ENCODE measurements around the gene CST11. TPM values are rescaled to one million over a fixed set of nuclear protein-coding genes. Genes with fewer than 3 reads are reported as not detected.

Gene CST11
- total RNA-seq, 4 donors from 2014 or later, result not detected

DNA sequence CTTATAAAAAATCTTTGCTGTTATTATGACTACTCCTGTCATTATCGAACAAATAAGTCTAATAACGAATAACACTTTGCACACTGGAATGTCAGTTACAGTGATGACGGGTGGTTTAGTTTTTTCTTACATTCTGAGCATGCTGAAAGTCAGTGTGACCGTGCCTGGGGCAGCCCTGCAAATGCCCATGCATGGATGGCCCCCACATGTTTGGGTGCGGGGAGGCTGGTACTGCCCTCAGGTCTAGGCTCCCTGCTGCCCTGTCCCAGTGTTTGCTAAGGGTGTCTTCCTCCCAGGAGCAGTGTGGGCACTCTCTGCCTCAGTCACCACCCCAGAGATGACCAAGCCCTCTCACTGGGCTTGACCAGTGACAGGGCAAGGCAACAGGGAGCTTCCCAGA lies 10.2 kb downstream of the CST11 start:
- ATAC-seq, result no peak
- DNase-seq, result no peak
- intact Hi-C loops (cut with DNase I; ENCODE audit: low total_unique reads) (loop anchor here (5.0 kb wide), 3 partner anchors 165 to 555 kb away; partner anchors contain the start of gene CST9), in situ Hi-C loops (cut with MboI; ENCODE audit: low sequenced_read_pairs in 4 of 4) (loop anchor here (10.0 to 25.0 kb wide), 4 partner anchors 162 to 755 kb away; partner anchors contain the start of genes GGTLC1 (in 3 of the 4) and CST9 (in 1 of the 4))
- no peaks in the 10 kb centered on the region for H3K4me1 ChIP-seq
- TF ChIP-seq, protein P1, sequence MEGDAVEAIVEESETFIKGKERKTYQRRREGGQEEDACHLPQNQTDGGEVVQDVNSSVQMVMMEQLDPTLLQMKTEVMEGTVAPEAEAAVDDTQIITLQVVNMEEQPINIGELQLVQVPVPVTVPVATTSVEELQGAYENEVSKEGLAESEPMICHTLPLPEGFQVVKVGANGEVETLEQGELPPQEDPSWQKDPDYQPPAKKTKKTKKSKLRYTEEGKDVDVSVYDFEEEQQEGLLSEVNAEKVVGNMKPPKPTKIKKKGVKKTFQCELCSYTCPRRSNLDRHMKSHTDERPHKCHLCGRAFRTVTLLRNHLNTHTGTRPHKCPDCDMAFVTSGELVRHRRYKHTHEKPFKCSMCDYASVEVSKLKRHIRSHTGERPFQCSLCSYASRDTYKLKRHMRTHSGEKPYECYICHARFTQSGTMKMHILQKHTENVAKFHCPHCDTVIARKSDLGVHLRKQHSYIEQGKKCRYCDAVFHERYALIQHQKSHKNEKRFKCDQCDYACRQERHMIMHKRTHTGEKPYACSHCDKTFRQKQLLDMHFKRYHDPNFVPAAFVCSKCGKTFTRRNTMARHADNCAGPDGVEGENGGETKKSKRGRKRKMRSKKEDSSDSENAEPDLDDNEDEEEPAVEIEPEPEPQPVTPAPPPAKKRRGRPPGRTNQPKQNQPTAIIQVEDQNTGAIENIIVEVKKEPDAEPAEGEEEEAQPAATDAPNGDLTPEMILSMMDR (IDR thresholded peaks at IDR 0.05 in 4 of 5, conservative IDR thresholded peaks at IDR 0.05 in 1 of 5), result no peak
- no peak for TF ChIP-seq POLR2A (IDR thresholded peaks at IDR 0.05)
- H3K36me3 ChIP-seq, result no peaks in the 10 kb centered on the region
- no peak overlapping the region for H3K27ac ChIP-seq
- no peak overlapping the region for H3K4me3 ChIP-seq
- H3K9me3 ChIP-seq, result no peaks in the 10 kb centered on the region
- no peaks in the 10 kb centered on the region for H3K27me3 ChIP-seq

DNA sequence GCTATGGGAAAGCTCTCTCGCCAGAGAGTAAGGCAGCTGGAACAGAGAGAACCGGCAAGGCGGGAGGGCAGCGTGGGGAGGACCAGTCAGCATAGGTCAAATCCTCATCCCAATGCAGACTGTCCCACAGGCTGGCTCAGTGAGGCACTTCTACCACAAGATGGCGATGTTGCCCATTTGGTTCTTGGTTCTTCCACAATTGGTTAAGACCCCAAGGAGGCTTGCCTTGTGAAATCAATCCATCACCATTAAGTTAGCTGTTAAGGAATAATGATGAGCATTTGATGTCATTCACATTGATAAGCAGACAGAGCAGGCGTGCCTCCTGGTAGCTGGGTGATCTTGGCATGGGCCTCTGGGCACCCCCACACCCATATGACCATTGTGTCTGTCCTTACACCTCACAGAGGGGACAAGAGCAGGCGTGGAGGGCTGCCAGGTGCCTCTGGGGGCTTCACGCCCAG lies 10.8 kb downstream of the CST11 start:
- H3K27ac ChIP-seq, result no peak overlapping the region
- DNase-seq, result peak; percentile 35 to 51
- H3K36me3 ChIP-seq, result no peaks in the 10 kb centered on the region
- in situ Hi-C loops (cut with MboI; ENCODE audit: low sequenced_read_pairs in 4 of 4) (loop anchor here (10.0 to 25.0 kb wide), 4 partner anchors 163 to 755 kb away; partner anchors contain the start of genes GGTLC1 (in 3 of the 4) and CST9 (in 1 of the 4)), intact Hi-C loops (cut with DNase I; ENCODE audit: low total_unique reads) (loop anchor here (5.0 kb wide), 3 partner anchors 165 to 555 kb away; partner anchors contain the start of gene CST9)
- H3K4me3 ChIP-seq, result no peak overlapping the region
- peak; percentile 75 to 87 for ATAC-seq
- H3K9me3 ChIP-seq, result no peaks in the 10 kb centered on the region
- no peak for TF ChIP-seq POLR2A (IDR thresholded peaks at IDR 0.05)
- TF ChIP-seq, protein P1 (IDR thresholded peaks at IDR 0.05 in 4 of 5, conservative IDR thresholded peaks at IDR 0.05 in 1 of 5), result peak; percentile 54 to 83 (median 71)
- H3K4me1 ChIP-seq, result no peaks in the 10 kb centered on the region
- H3K27me3 ChIP-seq, result no peaks in the 10 kb centered on the region

DNA sequence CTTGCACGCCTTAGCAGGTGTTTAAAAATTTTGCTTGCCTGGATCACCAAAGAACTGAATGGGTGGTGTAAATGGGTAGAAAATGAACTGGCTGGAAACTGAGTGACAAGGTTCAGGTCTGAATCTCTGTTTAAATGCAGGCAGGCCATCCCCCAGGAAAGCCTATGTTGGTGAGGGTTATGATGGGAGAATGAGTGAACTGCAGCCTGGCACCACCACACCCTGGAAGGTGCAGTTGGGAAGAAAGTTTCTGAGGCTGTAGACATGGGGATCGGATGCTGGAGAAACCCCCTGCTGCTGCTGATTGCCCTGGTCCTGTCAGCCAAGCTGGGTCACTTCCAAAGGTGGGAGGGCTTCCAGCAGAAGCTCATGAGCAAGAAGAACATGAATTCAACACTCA lies 12.7 kb downstream of the CST11 start:
- Histone ChIP-seq H3K9me3 (no peaks in the 10 kb centered on the region), H3K27me3 (no peaks in the 10 kb centered on the region), H3K4me1 (peaks cover 3 to 11% of the 10 kb centered on the region in 2 donors), H3K4me3 (no peak overlapping the region), H3K27ac (no peak overlapping the region), H3K36me3 (no peaks in the 10 kb centered on the region)
- TF ChIP-seq, protein P1 (IDR thresholded peaks at IDR 0.05 in 4 of 5, conservative IDR thresholded peaks at IDR 0.05 in 1 of 5), result no peak
- TF ChIP-seq POLR2A (IDR thresholded peaks at IDR 0.05), result no peak
- no peak for ATAC-seq
- intact Hi-C loops (cut with DNase I; ENCODE audit: low total_unique reads), result loop anchor here (5.0 kb wide), 3 partner anchors 167 to 557 kb away; partner anchors contain the start of gene CST9
- in situ Hi-C loops (cut with MboI; ENCODE audit: low sequenced_read_pairs in 4 of 4), result loop anchor here (10.0 to 25.0 kb wide), 4 partner anchors 165 to 753 kb away; partner anchors contain the start of genes GGTLC1 (in 3 of the 4) and CST9 (in 1 of the 4)
- DNase-seq, result no peak

DNA sequence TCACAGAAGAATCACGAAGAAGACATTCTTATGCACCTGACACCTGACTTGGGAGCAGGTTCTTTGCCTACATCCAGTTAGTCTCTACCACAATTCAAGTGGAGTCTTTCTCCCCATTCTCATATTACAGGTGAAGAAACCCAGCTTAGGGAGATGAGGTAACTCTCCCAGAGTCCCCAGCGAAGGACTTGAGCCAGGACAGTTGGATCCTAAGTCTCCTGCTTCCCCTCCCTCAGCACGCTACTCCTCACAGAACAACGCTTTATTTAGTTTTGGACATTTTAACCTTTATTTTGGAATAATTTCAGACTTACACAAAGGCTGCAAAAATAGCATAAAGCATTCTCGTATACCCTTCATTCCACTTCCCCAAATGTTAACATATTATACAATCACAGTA lies 14.0 kb downstream of the CST11 start:
- in situ Hi-C loops (cut with MboI; ENCODE audit: low sequenced_read_pairs in 4 of 4) (loop anchor here (25.0 kb wide), 2 partner anchors 549 to 751 kb away; partner anchors contain the start of gene GGTLC1 (in 3 of the 4)), intact Hi-C loops (cut with DNase I; ENCODE audit: low total_unique reads) (no loop called here)
- Histone ChIP-seq H3K9me3 (no peaks in the 10 kb centered on the region), H3K4me1 (peaks cover 3 to 11% of the 10 kb centered on the region in 2 donors), H3K36me3 (no peaks in the 10 kb centered on the region), H3K27me3 (no peaks in the 10 kb centered on the region), H3K4me3 (no peak overlapping the region), H3K27ac (no peak overlapping the region)
- no peak for ATAC-seq
- DNase-seq, result no peak
- TF ChIP-seq, protein P1 (IDR thresholded peaks at IDR 0.05 in 4 of 5, conservative IDR thresholded peaks at IDR 0.05 in 1 of 5), result no peak
- TF ChIP-seq POLR2A (IDR thresholded peaks at IDR 0.05), result no peak
